Measurements from ENCODE around the gene BDH2. TPM values are rescaled to one million over a fixed set of nuclear protein-coding genes. Genes with fewer than 3 reads are reported as not detected.

Gene BDH2
- polyA plus RNA-seq, 1 of the 3 experiments (the other 2 are of a cell fraction): 57.8 TPM

GRCh38 chr4:103076747-103077347, 22.8 kb downstream of the BDH2 start, which contains the start of gene SLC9B2:
Gene SLC9B2 (minus strand): TSS chr4:103076761. CDS start chr4:103067550, 9,211 bp downstream.
- H3K4me1 ChIP-seq (ENCODE audit: control insufficient read depth in 1 of 2, insufficient read depth in 2 of 2, low read depth in 1 of 2, low read length in 1 of 2): peaks cover 0 to 7% of the 10 kb centered on the region in 2 experiments; a peak in 2 of 4 replicates
- TF ChIP-seq GATA2 (CRISPR knock-in tag; IDR thresholded peaks at IDR 0.05) (no peak), SIN3A (IDR thresholded peaks at IDR 0.05; ENCODE audit: borderline replicate concordance, low read depth, low read length) (0 out of 2 replicates have a peak, but pooled peaks have one; percentile 26), FOSL2 (IDR thresholded peaks at IDR 0.05; ENCODE audit: borderline replicate concordance, low read depth) (no peak), RCOR1 (IDR thresholded peaks at IDR 0.05; ENCODE audit: low read length) (no peak), FOXM1 (IDR thresholded peaks at IDR 0.05; ENCODE audit: low read depth) (no peak), CTCF (IDR thresholded peaks at IDR 0.05) (no peak), TEAD4 (IDR thresholded peaks at IDR 0.05; ENCODE audit: borderline replicate concordance, insufficient read depth) (no peak), MEF2A (IDR thresholded peaks at IDR 0.05; ENCODE audit: borderline replicate concordance, low read depth) (no peak), CHD2 (IDR thresholded peaks at IDR 0.05; ENCODE audit: low read length, partially characterized antibody) (peak; percentile 97), GABPA (IDR thresholded peaks at IDR 0.05; ENCODE audit: low read depth) (no peak), POLR2AphosphoS5 (IDR thresholded peaks at IDR 0.05; ENCODE audit: low read depth, low read length) (no peak), NFIC (IDR thresholded peaks at IDR 0.05; ENCODE audit: borderline replicate concordance) (no peak), MXI1 (IDR thresholded peaks at IDR 0.05; ENCODE audit: low read depth, low read length) (no peak), FOXJ3 (CRISPR knock-in tag; IDR thresholded peaks at IDR 0.05) (no peak), NRF1 (IDR thresholded peaks at IDR 0.05; ENCODE audit: low read depth, low read length) (peak; percentile 38; the same call in 1 of the 2 replicates), ZBTB33 (IDR thresholded peaks at IDR 0.05; ENCODE audit: borderline replicate concordance, low read depth) (peak; percentile 91; the same call in 1 of the 2 replicates), SMC3 (IDR thresholded peaks at IDR 0.05; ENCODE audit: low read depth, low read length) (no peak), TCF12 (IDR thresholded peaks at IDR 0.05) (no peak), EP300 (IDR thresholded peaks at IDR 0.05; ENCODE audit: borderline replicate concordance in 1 of 2, low read depth in 1 of 2, low read length in 1 of 2) (no peak)
- TF ChIP-seq, protein P1, sequence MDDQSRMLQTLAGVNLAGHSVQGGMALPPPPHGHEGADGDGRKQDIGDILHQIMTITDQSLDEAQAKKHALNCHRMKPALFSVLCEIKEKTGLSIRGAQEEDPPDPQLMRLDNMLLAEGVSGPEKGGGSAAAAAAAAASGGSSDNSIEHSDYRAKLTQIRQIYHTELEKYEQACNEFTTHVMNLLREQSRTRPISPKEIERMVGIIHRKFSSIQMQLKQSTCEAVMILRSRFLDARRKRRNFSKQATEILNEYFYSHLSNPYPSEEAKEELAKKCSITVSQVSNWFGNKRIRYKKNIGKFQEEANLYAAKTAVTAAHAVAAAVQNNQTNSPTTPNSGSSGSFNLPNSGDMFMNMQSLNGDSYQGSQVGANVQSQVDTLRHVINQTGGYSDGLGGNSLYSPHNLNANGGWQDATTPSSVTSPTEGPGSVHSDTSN (IDR thresholded peaks at IDR 0.05): no peak
- TF ChIP-seq, protein P2, sequence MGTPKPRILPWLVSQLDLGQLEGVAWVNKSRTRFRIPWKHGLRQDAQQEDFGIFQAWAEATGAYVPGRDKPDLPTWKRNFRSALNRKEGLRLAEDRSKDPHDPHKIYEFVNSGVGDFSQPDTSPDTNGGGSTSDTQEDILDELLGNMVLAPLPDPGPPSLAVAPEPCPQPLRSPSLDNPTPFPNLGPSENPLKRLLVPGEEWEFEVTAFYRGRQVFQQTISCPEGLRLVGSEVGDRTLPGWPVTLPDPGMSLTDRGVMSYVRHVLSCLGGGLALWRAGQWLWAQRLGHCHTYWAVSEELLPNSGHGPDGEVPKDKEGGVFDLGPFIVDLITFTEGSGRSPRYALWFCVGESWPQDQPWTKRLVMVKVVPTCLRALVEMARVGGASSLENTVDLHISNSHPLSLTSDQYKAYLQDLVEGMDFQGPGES (IDR thresholded peaks at IDR 0.05; ENCODE audit: low read depth, low read length): no peak
- TF ChIP-seq, protein P3, sequence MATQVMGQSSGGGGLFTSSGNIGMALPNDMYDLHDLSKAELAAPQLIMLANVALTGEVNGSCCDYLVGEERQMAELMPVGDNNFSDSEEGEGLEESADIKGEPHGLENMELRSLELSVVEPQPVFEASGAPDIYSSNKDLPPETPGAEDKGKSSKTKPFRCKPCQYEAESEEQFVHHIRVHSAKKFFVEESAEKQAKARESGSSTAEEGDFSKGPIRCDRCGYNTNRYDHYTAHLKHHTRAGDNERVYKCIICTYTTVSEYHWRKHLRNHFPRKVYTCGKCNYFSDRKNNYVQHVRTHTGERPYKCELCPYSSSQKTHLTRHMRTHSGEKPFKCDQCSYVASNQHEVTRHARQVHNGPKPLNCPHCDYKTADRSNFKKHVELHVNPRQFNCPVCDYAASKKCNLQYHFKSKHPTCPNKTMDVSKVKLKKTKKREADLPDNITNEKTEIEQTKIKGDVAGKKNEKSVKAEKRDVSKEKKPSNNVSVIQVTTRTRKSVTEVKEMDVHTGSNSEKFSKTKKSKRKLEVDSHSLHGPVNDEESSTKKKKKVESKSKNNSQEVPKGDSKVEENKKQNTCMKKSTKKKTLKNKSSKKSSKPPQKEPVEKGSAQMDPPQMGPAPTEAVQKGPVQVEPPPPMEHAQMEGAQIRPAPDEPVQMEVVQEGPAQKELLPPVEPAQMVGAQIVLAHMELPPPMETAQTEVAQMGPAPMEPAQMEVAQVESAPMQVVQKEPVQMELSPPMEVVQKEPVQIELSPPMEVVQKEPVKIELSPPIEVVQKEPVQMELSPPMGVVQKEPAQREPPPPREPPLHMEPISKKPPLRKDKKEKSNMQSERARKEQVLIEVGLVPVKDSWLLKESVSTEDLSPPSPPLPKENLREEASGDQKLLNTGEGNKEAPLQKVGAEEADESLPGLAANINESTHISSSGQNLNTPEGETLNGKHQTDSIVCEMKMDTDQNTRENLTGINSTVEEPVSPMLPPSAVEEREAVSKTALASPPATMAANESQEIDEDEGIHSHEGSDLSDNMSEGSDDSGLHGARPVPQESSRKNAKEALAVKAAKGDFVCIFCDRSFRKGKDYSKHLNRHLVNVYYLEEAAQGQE (IDR thresholded peaks at IDR 0.05; ENCODE audit: low read depth, low read length): no peak
- H2AFZ ChIP-seq (ENCODE audit: low read depth): peak within 1 kb of the TSS; percentile 80
- peak; percentile 28 for DNase-seq
- ChIA-PET CTCF (interaction anchor here (0.7 to 3.0 kb wide), 4 partner anchors 13 to 22 kb away, joined by 3 to 12 read pairs (median 4); partner anchors contain the start of gene BDH2), POLR2A (interaction anchor here (0.6 to 1.8 kb wide), 4 partner anchors 12 to 483 kb away, joined by 3 to 4 read pairs (median 3); partner anchors contain the start of gene UBE2D3)
- H3K79me2 ChIP-seq (ENCODE audit: insufficient read depth): peaks cover 45% of the 10 kb centered on the region
- 40% methylated on average over 21 of the region's 21 CpGs for WGBS (ENCODE audit: low lambda C conversion rate)
- no peaks in the 10 kb centered on the region for H3F3A ChIP-seq (replicated peaks; ENCODE audit: insufficient read depth)
- H3K9ac ChIP-seq: peak within 1 kb of the TSS; percentile 90
- peak within 1 kb of the TSS; percentile 76 to 86 for H3K4me3 ChIP-seq (ENCODE audit: low read depth in 2 of 2, low read length in 1 of 2)
- H3K9me3 ChIP-seq: no peaks in the 10 kb centered on the region
- H3K4me2 ChIP-seq: peak within 1 kb of the TSS; percentile 82
- H4K20me1 ChIP-seq (ENCODE audit: insufficient read depth): no peaks in the 10 kb centered on the region
- H3K27ac ChIP-seq (ENCODE audit: low read depth in 2 of 2, low read length in 1 of 2): peak within 1 kb of the TSS; percentile 69 to 86
- H3K36me3 ChIP-seq (replicated peaks in 1 of 2; ENCODE audit: control insufficient read depth in 1 of 2, insufficient read depth in 2 of 2, low read length in 1 of 2): peaks cover 10 to 18% of the 10 kb centered on the region in 2 experiments
- no peaks in the 10 kb centered on the region for H3K9me2 ChIP-seq
- H3K27me3 ChIP-seq (ENCODE audit: insufficient read depth): no peaks in the 10 kb centered on the region

Data from SK-N-SH (cell line).